B cell (primary cell): ENCODE data around the gene AQP5. TPM values are rescaled to one million over a fixed set of nuclear protein-coding genes. Genes with fewer than 3 reads are reported as not detected.

Experiments used
- ATAC-seq: fragments of 200-7000 bp; cut with Tn5 transposase; one replicate; pipeline ENCODE4 v1.10.0; 2021; ENCODE audit warnings: low read depth, mild to moderate bottlenecking, moderate number of reproducible peaks, moderate library complexity
- CTCF ChIA-PET: fragments of 350-600 bp; sonication (Branson Sonifier 250); formaldehyde crosslinking; loops from one replicate; lab custom pipeline; 2021; ENCODE audit warnings: antibody characterized with exemption, inconsistent platforms; lab: Charles Lee
- POLR2A ChIA-PET: fragments of 350-600 bp; sonication (Branson Sonifier 250); formaldehyde crosslinking; loops from one replicate; lab custom pipeline; 2021; ENCODE audit warnings: antibody characterized with exemption; lab: Charles Lee
- DNase-seq: peaks from one replicate; pipeline ENCODE4 v3.0.0; 2013
- H2AFZ ChIP-seq: 2 replicates; pipeline ENCODE4 v1.6.1; 2012; ENCODE audit warnings: mild to moderate bottlenecking, low read depth, low read length; ENCODE audit not compliant: insufficient read depth, poor library complexity, severe bottlenecking
- H3K27ac ChIP-seq, 2 donors: 1 replicate in 1 of 2; 2 replicates in 1 of 2; pipeline ENCODE4 v1.5.1; 2012 to 2013; ENCODE audit warnings: low read length in 2 of 2, mild to moderate bottlenecking in 2 of 2, moderate library complexity in 1 of 2
- H3K27me3 ChIP-seq, 4 experiments: fragments of 200-600 bp in 1 of 4; sonication (generic) in 1 of 4; replicated peaks in 1 of 4; 1 replicate in 2 of 4; 2 replicates in 2 of 4; pipeline versions ENCODE4 v1.6.1 to v1.7.0; 2013 to 2016; ENCODE audit warnings: low read length in 3 of 4, mild to moderate bottlenecking in 2 of 4, mixed read lengths in 1 of 4, moderate library complexity in 1 of 4; ENCODE audit not compliant: insufficient read depth in 4 of 4, control insufficient read depth in 3 of 4; ENCODE audit errors: control extremely low read depth in 1 of 4
- H3K36me3 ChIP-seq, 2 experiments: replicated peaks in 1 of 2; 1 replicate in 1 of 2; 2 replicates in 1 of 2; pipeline versions ENCODE4 v1.6.1 to v1.7.1; 2013; ENCODE audit warnings: low read length in 1 of 2; ENCODE audit not compliant: insufficient read depth in 2 of 2, control insufficient read depth in 1 of 2; ENCODE audit errors: control extremely low read depth in 1 of 2, extremely low read depth in 1 of 2
- H3K4me1 ChIP-seq, 2 donors: fragments of 200-600 bp in 1 of 2; sonication (generic) in 1 of 2; 1 replicate in 1 of 2; 2 replicates in 1 of 2; pipeline versions ENCODE4 v1.5.1 to v1.6.1; 2013 to 2017; ENCODE audit warnings: low read length in 2 of 2; ENCODE audit not compliant: control insufficient read depth in 2 of 2, insufficient read depth in 2 of 2
- H3K4me2 ChIP-seq: replicated peaks from 2 replicates; pipeline ENCODE3; 2012; ENCODE audit warnings: mild to moderate bottlenecking, low read depth, low read length; ENCODE audit not compliant: poor library complexity, severe bottlenecking
- H3K4me3 ChIP-seq, 5 experiments: fragments of 200-600 bp in 1 of 5; sonication (generic) in 1 of 5; 1 replicate in 3 of 5; 2 replicates in 2 of 5; pipeline versions ENCODE4 v1.5.1 to v1.7.0; 2011 to 2016; ENCODE audit warnings: low read length in 4 of 5, mild to moderate bottlenecking in 4 of 5, low read depth in 2 of 5, control low read depth in 1 of 5, moderate library complexity in 1 of 5; ENCODE audit not compliant: insufficient read depth in 1 of 5; ENCODE audit errors: control extremely low read depth in 1 of 5, extremely low read depth in 1 of 5
- H3K79me2 ChIP-seq: fragments of 200-600 bp; sonication (generic); one replicate; pipeline ENCODE4 v1.6.0; 2016; ENCODE audit warnings: low read length; ENCODE audit not compliant: control insufficient read depth, insufficient read depth
- H3K9ac ChIP-seq: fragments of 200-600 bp; sonication (generic); 2 replicates; pipeline ENCODE4 v1.6.1; 2017; ENCODE audit warnings: mild to moderate bottlenecking, low read length, moderate library complexity
- H3K9me3 ChIP-seq, 3 donors: one replicate each; pipeline versions ENCODE4 v1.6.1 to v1.7.1; 2013; ENCODE audit warnings: low read length in 2 of 3; ENCODE audit not compliant: control insufficient read depth in 2 of 3, insufficient read depth in 1 of 3; ENCODE audit errors: control extremely low read depth in 1 of 3
- H4K20me1 ChIP-seq: 2 replicates; pipeline ENCODE4 v1.6.0; 2012; ENCODE audit warnings: mild to moderate bottlenecking, low read length; ENCODE audit not compliant: insufficient read depth, control insufficient read depth, poor library complexity, severe bottlenecking
- H3K27ac Mint-ChIP-seq: one replicate; pipeline ENCODE4 v1.8.0; 2021; ENCODE audit warnings: mixed read lengths
- H3K27me3 Mint-ChIP-seq: one replicate; pipeline ENCODE4 v1.8.0; 2021; ENCODE audit warnings: mixed read lengths
- H3K4me1 Mint-ChIP-seq: one replicate; pipeline ENCODE4 v1.8.0; 2021; ENCODE audit warnings: mixed read lengths
- H3K4me3 Mint-ChIP-seq: one replicate; pipeline ENCODE4 v1.8.0; 2021; ENCODE audit warnings: mixed read lengths
- H3K9me3 Mint-ChIP-seq: one replicate; pipeline ENCODE4 v1.8.0; 2022; ENCODE audit warnings: mixed read lengths; ENCODE audit not compliant: insufficient read depth
- CTCF ChIP-seq: fragments of 200-600 bp; IDR thresholded peaks from one replicate; pipeline ENCODE4 v1.8.0; 2022; ENCODE audit warnings: antibody characterized with exemption, mild to moderate bottlenecking
- EZH2 ChIP-seq: IDR thresholded peaks from 2 replicates; pipeline ENCODE4 v1.6.1; 2012; ENCODE audit warnings: borderline replicate concordance, low read depth, mild to moderate bottlenecking, moderate library complexity, low read length; ENCODE audit not compliant: insufficient read depth, poor library complexity, severe bottlenecking
- WGBS: methylation state at CpG from one replicate; pipeline ENCODE4 v1.1.5; 2013; ENCODE audit warnings: missing lambda C conversion rate; ENCODE audit not compliant: insufficient coverage; 5-methylcytosine and 5-hydroxymethylcytosine counted together
- intact Hi-C: fragments of 100-400 bp; cut with micrococcal nuclease; formaldehyde crosslinking; loops from one replicate; pipeline ENCODE4 v1.10.0; 2022
- polyA plus RNA-seq: library from polyadenylated mRNA; depleted of rRNA; stranded (reverse); fragments of >200 nt; gene quantifications from 2 replicates; pipeline ENCODE4 v1.2.3, GENCODE V29; 2012
- total RNA-seq, 2 donors: library from RNA; stranded (reverse); fragments of 120-200 nt in 1 of 2; gene quantifications; 1 replicate in 1 of 2; 2 replicates in 1 of 2; pipeline versions ENCODE4 v1.2.3 to v1.2.4, GENCODE V29; 2013 to 2022

The AQP5 gene
- total and polyA plus RNA-seq, 2 donors (not counting 1 experiment from before 2014, with no cell fraction given) = not detected

DNA sequence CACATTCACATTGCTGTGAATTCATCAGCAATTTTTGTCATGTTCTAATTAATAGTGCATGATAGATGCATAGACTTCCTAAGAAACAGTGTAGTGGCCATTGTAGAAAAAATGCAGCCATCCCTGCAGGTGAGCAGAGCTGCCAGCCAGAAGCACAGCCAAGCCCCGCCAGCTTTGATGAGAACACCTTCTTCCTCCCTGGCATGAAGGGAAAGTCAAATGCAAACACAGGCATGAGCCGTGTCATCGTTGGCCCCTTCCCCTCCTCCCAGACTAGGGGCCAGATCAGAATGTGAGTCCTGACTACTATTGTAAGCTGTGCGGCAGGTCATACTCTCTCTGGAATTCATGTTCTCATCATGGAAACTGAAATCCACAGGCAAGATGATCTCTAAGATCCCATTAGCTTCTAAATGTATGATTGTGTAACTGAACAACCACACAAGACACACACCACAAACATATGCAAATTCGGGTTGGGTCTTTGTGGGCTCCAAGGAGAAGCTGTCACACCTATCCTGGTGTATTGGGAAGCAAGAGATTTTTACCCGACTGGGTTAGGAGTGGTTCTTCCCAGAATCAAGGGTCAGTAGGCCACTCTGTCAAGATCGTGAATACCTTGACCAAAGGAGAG, 14.0 kb upstream of the AQP5 start:
- Mint-ChIP-seq H3K27me3 (peaks cover 9% of the 10 kb centered on the region), H3K4me1 (peaks cover 10% of the 10 kb centered on the region), H3K27ac (no peak overlapping the region), H3K4me3 (no peak overlapping the region), H3K9me3 (no peaks in the 10 kb centered on the region)
- H3K4me2 ChIP-seq = no peak overlapping the region
- H3K9me3 ChIP-seq = no peaks in the 10 kb centered on the region
- H3K4me3 ChIP-seq = no peak overlapping the region
- 79% methylated on average over 5 of the region's 7 CpGs for WGBS
- no peak for ATAC-seq
- TF ChIP-seq CTCF = no peak
- TF ChIP-seq EZH2 = no peak
- no peaks in the 10 kb centered on the region for H3K79me2 ChIP-seq
- intact Hi-C loops = no loop called here
- H3K36me3 ChIP-seq = no peaks in the 10 kb centered on the region
- no peaks in the 10 kb centered on the region for H4K20me1 ChIP-seq
- H3K4me1 ChIP-seq = peaks cover 0 to 8% of the 10 kb centered on the region in 2 donors
- H3K27ac ChIP-seq = no peak overlapping the region
- POLR2A ChIA-PET = interaction anchor here (0.6 kb wide), 1 partner anchor 78 kb away, joined by 6 read pairs; the partner anchor contains the start of gene RACGAP1
- DNase-seq = no peak
- peaks cover 0 to 16% (median 4%) of the 10 kb centered on the region in 4 experiments for H3K27me3 ChIP-seq
- CTCF ChIA-PET = interaction anchor here (1.0 to 2.4 kb wide), 2 partner anchors 10 to 15 kb away, joined by 3 to 9 read pairs; no protein-coding TSS in a partner anchor
- H2AFZ ChIP-seq = no peak overlapping the region
- H3K9ac ChIP-seq = no peak overlapping the region
